ENCODE data around the gene VCL.

GRCh38 chr10:73954737-73955136 lies 43.2 kb upstream of the VCL start:
- TF ChIP-seq CTCF (conservative IDR thresholded peaks at IDR 0.05 in 1 of 2, IDR thresholded peaks at IDR 0.05 in 1 of 2; ENCODE audit: extremely low read depth in 1 of 2, insufficient read depth in 1 of 2, low read depth in 1 of 2, low read length in 2 of 2), result no peak
- TF ChIP-seq EZH2 (IDR thresholded peaks at IDR 0.05; ENCODE audit: borderline replicate concordance, low read length), result no peak
